HG02870 (cell line): ENCODE data around the gene LMNTD1.
"Not testable (repeated sequence)": the region's sequence is repeated elsewhere in the genome, so short reads cannot be mapped to it uniquely, and the experiment has no call there.

Source experiments
- ATAC-seq: cut with Tn5 transposase; IDR thresholded peaks from one replicate; pipeline ENCODE4 v1.9.1; 2021; ENCODE audit warnings: mild to moderate bottlenecking, moderate library complexity; ENCODE audit not compliant: unreplicated experiment

LMNTD1 gene

DNA sequence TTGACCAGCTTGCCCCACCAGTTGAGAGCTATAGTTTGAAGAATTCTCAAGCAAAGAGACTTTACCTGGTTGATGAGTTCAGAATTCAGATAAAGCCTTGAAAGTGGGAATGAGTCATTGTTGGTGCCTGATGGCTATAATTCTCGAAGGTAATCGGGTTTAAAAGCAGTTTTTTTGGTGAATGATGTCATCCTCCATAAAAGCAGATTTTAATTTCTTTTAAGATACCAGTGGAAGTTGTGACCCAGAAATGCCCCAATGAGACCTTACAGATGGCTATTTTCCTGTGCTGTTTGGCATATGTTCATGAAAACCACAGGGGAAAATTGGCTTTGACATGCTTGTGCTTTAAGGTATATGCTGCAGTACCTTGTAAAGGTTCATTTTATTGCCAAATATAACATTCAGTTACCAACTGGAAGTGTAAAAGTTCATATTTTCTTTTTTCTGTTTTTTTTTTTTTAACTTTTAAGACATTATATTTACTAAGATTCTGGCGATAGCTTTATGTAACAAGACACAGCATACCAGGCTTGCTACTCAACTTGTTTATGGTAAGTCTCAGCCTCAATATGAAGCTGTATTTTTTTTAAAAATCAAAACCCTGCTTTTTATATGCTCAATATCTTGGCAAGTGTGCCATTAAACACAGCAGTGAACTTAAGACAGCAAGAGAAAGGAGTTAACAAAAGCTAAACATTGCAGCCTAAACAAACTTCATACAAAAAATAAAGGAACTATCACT is 119.3 kb downstream of the LMNTD1 start:
- no peak for ATAC-seq

GRCh38 chr12:25433024-25433423 is 120.1 kb downstream of the LMNTD1 start:
- no peak for ATAC-seq

DNA sequence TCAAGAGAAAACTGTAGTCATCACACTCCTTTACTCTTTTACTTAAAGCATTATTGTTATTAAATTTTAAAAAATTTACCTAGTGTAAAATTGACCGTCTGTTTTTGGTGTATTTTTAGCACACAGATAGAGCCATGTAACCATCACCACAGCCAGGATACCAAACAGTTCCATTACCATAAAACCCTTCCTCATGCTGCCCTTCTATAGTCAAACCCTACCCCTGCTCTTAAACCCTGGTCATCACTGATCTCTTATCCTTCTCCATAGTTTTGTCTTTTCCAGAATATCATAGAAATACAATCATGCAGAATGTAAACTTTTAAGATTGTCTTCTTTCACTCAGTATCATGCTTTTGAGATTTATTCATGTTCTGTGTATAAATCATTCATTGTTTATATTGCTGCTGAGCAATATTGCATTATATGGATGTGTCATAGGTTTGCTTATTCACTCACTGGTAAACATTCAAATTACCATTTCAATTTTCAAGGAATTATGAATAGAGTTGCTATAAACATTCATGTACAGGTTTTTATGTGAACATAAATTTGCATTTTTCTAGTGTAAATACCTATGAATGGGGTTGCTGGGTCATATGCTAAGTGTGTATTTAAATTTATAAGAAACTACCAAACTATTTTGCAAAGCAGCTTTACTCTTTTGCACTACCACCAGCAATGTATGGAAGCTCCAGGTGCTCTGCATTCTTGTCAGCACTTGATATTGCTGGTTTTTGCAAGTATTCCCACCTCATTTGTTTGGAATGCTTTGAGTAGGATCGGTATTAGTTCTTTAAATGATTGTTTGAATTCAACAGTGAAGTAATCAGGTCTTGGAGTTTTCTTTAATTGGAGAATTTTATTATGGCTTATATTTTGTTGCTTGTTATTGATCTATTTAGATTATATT is 125.5 kb downstream of the LMNTD1 start:
- ATAC-seq: no peak

GRCh38 chr12:25426821-25427220 is 126.3 kb downstream of the LMNTD1 start:
- not testable (repeated sequence) for ATAC-seq
